HG03064 (cell line): ENCODE measurements around the gene STK32B.

Source experiments
- ATAC-seq: cut with Tn5 transposase; IDR thresholded peaks from one replicate; pipeline ENCODE4 v1.9.1; 2021; ENCODE audit warnings: low read depth; ENCODE audit not compliant: unreplicated experiment

Gene STK32B

DNA sequence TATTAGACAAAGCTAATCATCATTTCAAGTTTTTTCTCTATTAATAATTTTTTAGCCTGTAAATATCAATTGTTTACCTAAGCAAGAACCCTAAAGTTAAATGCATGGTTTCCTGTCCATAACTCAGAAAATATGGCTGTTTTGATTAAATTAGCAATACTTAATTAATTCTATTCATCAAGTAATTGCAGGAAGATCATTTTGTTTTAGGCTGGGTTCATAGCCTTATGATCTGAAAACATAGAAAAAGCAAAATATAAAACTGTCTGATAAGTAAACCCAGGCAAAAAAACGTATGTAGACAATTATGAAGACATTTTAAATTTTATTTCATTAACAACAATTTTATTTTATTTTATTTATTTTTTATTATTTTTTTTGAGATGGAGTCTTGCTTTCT, 438.0 kb downstream of the STK32B start:
- ATAC-seq: no peak

GRCh38 chr4:5497489-5497888, 446.2 kb downstream of the STK32B start:
- no peak for ATAC-seq

DNA sequence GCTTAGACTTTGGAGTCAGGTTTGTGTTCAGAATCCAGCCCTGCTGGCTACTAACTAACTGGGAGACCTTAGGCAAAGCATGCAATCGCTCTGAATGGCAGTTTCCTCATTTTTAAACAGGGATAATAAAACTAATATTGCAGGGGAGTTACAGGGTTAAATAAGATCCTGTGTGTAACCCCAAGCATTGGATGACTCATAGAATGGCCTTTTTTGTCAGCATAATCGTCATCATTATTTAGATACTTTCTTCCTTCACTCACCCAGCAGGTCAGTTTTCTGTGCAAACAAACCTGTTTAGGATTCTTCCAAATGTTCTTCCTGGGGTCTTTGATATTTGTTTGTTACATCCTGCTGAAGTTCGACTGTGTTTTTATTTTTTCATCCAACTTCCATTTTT, 448.9 kb downstream of the STK32B start:
- no peak for ATAC-seq

DNA sequence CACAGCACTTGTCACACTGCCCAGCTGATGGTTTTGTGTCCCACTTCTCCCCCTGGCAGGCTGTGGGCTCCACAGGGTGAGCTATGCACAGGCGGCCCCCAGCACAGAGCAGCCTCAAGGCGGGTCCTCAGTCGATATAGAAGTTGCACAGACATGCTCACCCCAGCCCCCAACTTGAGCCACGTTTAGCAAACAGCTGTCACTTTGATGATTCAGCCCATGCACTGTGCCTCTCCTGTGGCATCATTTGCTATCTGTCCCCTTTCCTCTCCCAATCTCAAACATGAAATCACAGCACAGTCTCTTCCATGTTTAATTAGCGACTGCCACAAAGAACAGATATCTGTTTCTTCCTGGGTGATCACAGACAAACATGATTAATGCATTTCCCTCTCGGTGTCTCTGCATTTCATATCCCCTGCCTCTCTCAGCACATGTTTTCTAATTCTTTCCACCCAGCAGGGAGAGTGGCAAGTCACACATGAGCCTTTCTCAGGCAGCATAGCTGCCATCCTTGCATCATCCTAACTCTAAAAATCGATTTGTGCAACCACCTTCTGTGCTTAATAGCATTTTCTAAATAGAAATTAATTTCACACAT, 452.2 kb downstream of the STK32B start:
- ATAC-seq: no peak

GRCh38 chr4:5504486-5504885, 453.2 kb downstream of the STK32B start:
- no peak for ATAC-seq

DNA sequence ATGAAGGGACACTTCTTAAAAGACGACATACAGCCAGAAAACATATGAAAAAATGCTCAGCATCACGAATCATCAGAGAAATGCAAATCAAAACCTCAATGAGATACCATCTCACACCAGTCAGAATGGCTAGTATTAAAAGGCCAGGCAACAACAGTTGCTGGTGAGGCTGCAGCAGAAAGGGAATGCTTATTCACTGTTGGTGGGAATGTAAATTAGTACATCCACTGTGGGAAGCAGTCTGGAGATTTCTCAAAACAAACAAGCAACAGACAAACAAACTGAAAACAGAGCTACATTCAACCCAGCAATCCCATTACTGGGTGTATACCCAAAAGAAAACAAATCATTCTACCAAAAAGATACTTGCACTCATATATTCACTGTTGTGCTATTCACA, 459.2 kb downstream of the STK32B start:
- ATAC-seq: no peak

GRCh38 chr4:5511791-5512190, 460.5 kb downstream of the STK32B start:
- no peak for ATAC-seq

DNA sequence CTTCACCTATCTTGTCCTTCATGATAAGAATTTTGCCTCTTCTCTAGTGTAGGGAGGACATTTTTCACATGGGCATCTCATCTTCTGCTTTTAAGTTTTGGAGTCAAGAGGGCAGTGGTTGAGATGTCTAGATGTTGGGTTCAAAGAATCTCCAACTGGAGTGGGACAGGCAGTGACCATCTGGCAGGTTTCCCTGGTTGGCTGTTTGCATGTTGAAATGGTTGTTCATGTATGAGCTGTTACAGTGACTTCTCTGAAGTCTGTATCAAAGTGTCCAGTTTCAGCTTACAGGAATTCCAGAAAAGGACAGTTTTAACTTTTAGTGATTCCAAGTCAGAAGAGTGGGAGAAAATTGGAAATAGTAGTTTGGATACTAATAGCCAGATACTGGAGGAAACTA, 464.4 kb downstream of the STK32B start:
- no peak for ATAC-seq

- no peak for ATAC-seq
Measured at GRCh38 chr4:5517372-5517771, 466.1 kb downstream of the STK32B start.

GRCh38 chr4:5524446-5525299, 473.4 kb downstream of the STK32B start:
- no peak for ATAC-seq

GRCh38 chr4:5526080-5526846, 475.0 kb downstream of the STK32B start:
- no peak for ATAC-seq

GRCh38 chr4:5527211-5527610, 475.9 kb downstream of the STK32B start:
- no peak for ATAC-seq

GRCh38 chr4:5528031-5528436, 476.8 kb downstream of the STK32B start:
- ATAC-seq: no peak

GRCh38 chr4:5532100-5532499, 480.8 kb downstream of the STK32B start:
- ATAC-seq: no peak

- ATAC-seq: no peak
Measured at GRCh38 chr4:5539584-5539983, 488.3 kb downstream of the STK32B start.

- no peak for ATAC-seq
Measured at GRCh38 chr4:5541169-5541568, 489.9 kb downstream of the STK32B start.

DNA sequence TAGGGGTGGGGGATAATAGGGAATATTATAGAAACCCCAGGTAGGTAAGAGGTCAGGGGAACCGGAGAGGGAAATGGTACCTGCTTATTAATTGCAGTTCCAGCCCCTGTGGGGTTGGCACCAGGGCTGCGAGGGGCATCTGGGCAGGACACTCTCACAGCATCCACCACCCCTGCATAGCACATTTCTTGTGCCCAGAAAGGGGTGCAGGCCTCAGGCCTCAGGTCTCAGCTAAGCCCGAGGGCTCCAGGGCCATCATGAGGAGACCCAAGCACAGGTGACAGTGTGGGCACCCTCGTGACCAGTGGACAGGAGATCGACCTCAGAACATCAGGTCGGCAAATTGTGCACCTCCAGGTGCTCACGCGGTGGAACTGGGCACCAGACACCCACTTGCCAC, 492.4 kb downstream of the STK32B start:
- no peak for ATAC-seq

- ATAC-seq: no peak
Measured at GRCh38 chr4:5544762-5545161, 493.5 kb downstream of the STK32B start.

DNA sequence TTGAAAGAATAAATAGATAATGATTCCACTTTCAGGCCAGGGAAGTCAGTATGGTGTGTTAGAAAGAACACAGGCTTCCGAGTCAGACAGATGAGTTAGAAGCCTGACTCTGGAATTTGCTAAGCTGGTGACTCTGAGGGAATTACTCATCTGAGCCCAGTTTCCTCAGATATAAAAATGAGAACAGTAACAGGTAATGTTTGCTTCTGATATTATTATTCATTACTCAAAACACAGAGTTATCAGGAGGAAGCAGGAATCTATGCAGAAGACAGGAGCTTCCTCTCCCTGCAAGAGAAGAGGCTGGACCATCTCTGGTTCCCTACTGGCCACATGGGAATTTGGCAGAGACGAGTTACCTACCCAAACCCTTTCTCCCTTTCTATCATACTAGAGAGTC, 494.0 kb downstream of the STK32B start:
- no peak for ATAC-seq

DNA sequence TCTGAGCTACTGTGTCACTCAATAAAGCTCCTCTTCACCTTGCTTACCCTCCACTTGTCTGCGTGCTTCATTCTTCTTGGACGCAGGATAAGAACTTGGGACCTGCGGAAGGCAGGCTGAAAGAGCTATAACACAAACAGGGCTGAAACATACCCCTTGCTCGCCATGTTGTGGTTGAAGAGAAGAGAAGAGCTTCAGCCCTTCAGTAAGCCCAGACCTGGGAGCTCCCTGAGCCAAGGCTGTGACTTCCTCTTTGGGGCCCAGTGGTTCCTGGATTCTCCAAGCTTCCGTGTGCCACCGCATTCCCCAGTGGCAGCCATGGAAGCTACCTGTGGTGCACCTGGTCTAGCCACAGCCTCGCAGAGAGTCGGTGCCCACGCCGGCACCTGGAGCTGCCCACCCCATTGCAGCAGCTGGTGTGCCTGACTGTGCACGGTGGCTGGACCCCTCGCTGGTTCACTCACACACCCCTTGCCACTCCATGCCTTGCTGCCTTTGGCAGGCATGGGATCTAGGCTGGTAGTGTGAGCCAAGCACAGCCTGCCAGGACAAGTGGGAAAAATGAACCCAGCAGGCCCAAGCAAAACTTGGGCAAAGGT, 496.5 kb downstream of the STK32B start:
- ATAC-seq: no peak
